Measurements from ENCODE around the gene COX19.

COX19 gene

DNA sequence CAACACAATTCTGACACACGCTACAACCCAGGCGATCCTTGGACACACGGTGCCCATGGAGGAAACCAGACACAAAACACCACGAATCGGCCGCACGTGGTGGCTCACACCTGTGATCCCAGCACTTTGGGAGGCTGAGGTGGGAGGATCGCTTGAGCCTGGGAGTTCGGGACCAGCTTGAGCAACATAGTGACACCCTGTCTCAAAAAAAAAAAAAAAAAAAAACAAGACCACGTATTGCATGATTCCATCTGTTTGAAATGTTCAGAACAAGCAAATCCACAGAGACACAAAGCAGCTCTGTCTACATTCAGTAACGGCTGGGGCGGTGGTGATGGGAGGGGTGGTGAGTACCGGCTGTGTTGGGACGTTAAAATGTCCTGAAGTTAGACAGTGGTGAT, 46.0 kb downstream of the COX19 start:
- Histone ChIP-seq H3K79me2 (ENCODE audit: low read length) (no peaks in the 10 kb centered on the region), H3K4me1 (ENCODE audit: low read length) (peaks cover 7% of the 10 kb centered on the region; the same call in 1 of the 2 replicates), H3K9me3 (replicated peaks; ENCODE audit: insufficient read depth, low read length) (no peaks in the 10 kb centered on the region), H3K27me3 (replicated peaks; ENCODE audit: insufficient read depth, low read length) (peaks cover 81% of the 10 kb centered on the region), H3K9ac (ENCODE audit: low read length) (no peak overlapping the region), H3K4me3 (ENCODE audit: low read length) (no peak overlapping the region), H3K9me2 (replicated peaks; ENCODE audit: insufficient read depth, low read length) (no peaks in the 10 kb centered on the region), H3K27ac (ENCODE audit: low read length) (no peak overlapping the region), H3K36me3 (replicated peaks; ENCODE audit: insufficient read depth, low read length) (no peaks in the 10 kb centered on the region), H3K4me2 (ENCODE audit: low read depth, low read length) (no peak overlapping the region), H3F3A (ENCODE audit: insufficient read depth, low read length) (no peaks in the 10 kb centered on the region), H2AFZ (ENCODE audit: low read length) (no peak overlapping the region), H4K20me1 (ENCODE audit: insufficient read depth, low read length) (no peaks in the 10 kb centered on the region)
- TF ChIP-seq, protein P1, sequence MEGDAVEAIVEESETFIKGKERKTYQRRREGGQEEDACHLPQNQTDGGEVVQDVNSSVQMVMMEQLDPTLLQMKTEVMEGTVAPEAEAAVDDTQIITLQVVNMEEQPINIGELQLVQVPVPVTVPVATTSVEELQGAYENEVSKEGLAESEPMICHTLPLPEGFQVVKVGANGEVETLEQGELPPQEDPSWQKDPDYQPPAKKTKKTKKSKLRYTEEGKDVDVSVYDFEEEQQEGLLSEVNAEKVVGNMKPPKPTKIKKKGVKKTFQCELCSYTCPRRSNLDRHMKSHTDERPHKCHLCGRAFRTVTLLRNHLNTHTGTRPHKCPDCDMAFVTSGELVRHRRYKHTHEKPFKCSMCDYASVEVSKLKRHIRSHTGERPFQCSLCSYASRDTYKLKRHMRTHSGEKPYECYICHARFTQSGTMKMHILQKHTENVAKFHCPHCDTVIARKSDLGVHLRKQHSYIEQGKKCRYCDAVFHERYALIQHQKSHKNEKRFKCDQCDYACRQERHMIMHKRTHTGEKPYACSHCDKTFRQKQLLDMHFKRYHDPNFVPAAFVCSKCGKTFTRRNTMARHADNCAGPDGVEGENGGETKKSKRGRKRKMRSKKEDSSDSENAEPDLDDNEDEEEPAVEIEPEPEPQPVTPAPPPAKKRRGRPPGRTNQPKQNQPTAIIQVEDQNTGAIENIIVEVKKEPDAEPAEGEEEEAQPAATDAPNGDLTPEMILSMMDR (IDR thresholded peaks at IDR 0.05; ENCODE audit: low read length): no peak
- no peak for TF ChIP-seq EZH2phosphoT487 (IDR thresholded peaks at IDR 0.05; ENCODE audit: low read length)
- no peak for TF ChIP-seq EZH2 (optimal IDR thresholded peaks at IDR 0.05; ENCODE audit: low read depth, low read length)
- no peak for DNase-seq

DNA sequence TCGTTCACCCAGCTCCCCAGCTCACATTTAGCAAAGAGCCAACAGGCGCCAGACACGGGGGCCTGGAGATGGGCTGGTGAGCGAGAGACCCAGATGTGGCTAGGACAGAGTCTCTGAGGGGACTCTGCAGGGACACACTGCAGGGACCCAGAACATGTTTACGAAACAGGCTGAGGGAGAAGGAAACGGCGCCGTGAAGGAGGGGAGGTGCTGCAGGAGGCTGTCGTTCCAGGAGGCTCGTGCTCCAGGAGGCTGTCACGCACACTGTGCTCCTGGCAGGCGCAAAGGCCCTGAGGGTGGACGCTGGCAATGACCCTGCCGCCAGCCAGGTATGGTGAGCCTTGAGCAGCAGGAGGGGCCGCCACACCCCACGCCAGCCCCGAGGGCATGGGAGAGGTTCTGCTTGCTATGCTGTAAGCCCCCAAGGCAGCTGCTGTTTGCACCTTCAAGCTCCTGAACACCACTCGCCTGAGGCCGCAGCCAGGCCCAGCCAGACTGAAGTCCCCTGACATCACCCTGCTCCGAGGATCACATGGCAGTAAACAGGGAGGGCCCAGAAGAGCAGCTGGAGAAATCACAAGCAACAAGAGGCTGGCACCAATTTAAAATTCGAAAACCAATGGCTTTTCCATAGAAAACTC, 48.2 kb downstream of the COX19 start:
- Histone ChIP-seq H3F3A (ENCODE audit: insufficient read depth, low read length) (peaks cover 5% of the 10 kb centered on the region; the same call in 1 of the 2 replicates), H3K4me3 (ENCODE audit: low read length) (no peak overlapping the region), H4K20me1 (ENCODE audit: insufficient read depth, low read length) (no peaks in the 10 kb centered on the region), H3K27me3 (replicated peaks; ENCODE audit: insufficient read depth, low read length) (peaks cover 77% of the 10 kb centered on the region), H3K79me2 (ENCODE audit: low read length) (no peaks in the 10 kb centered on the region), H3K9me3 (replicated peaks; ENCODE audit: insufficient read depth, low read length) (no peaks in the 10 kb centered on the region), H3K9ac (ENCODE audit: low read length) (no peak overlapping the region), H2AFZ (ENCODE audit: low read length) (no peak overlapping the region), H3K27ac (ENCODE audit: low read length) (no peak overlapping the region), H3K4me2 (ENCODE audit: low read depth, low read length) (no peak overlapping the region), H3K36me3 (replicated peaks; ENCODE audit: insufficient read depth, low read length) (no peaks in the 10 kb centered on the region), H3K4me1 (ENCODE audit: low read length) (peaks cover 19% of the 10 kb centered on the region), H3K9me2 (replicated peaks; ENCODE audit: insufficient read depth, low read length) (no peaks in the 10 kb centered on the region)
- TF ChIP-seq, protein P1 (IDR thresholded peaks at IDR 0.05; ENCODE audit: low read length): no peak
- TF ChIP-seq EZH2 (optimal IDR thresholded peaks at IDR 0.05; ENCODE audit: low read depth, low read length) (no peak), EZH2phosphoT487 (IDR thresholded peaks at IDR 0.05; ENCODE audit: low read length) (no peak)
- DNase-seq: no peak

DNA sequence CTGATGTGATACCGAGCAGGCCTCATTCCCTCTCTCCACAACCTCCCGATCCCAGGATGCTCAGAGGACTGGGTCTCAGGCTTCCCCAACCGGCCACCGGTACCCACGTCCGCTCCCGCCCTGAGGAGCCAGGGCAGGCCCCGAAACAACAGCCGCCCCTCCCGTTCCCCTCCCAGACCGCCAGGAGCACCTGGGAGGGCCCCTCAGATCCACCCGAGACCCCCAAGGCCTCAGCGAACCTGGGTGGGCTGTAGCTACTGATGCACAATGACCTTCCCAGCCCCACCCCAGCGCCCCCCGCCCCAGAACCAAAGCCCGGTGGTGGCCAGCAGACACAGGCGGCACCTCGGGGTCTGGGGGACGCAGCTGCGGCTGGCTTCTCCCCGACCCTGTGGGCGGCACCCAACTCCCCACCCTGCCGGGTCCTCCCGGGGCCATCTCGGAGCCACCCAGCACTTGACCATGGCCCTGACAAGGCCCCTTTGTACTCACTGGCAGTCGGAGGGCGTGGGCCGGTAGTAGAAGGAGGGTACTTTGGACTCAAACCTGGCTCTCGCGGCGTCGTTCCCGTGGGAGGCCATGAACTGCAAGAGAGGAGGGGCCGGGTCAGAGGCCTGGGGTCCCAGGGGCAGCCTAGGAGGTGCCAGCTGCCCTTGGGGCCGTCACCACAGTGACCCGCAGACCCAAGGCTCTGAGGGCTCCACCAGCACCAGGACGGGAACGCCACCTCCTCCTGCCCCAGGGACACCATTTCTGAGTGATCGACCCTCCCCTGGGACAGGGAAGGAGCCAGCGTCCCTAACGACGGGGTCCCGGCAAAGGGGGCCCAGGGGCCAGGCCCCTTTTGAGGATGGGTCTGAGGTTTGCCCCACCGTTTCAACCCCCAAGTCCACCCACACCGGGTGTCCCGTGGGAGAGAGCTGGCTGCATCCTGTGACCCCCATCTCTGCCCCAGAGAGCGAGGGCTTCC, 49.0 kb downstream of the COX19 start:
- H3K4me1 ChIP-seq (ENCODE audit: low read length): peaks cover 21% of the 10 kb centered on the region
- no peak overlapping the region for H3K4me3 ChIP-seq (ENCODE audit: low read length)
- peaks cover 5% of the 10 kb centered on the region; the same call in 1 of the 2 replicates for H3F3A ChIP-seq (ENCODE audit: insufficient read depth, low read length)
- H3K79me2 ChIP-seq (ENCODE audit: low read length): no peaks in the 10 kb centered on the region
- no peaks in the 10 kb centered on the region for H4K20me1 ChIP-seq (ENCODE audit: insufficient read depth, low read length)
- DNase-seq: no peak
- H3K4me2 ChIP-seq (ENCODE audit: low read depth, low read length): no peak overlapping the region
- no peak overlapping the region for H3K9ac ChIP-seq (ENCODE audit: low read length)
- H3K9me2 ChIP-seq (replicated peaks; ENCODE audit: insufficient read depth, low read length): no peaks in the 10 kb centered on the region
- peaks cover 77% of the 10 kb centered on the region for H3K27me3 ChIP-seq (replicated peaks; ENCODE audit: insufficient read depth, low read length)
- H2AFZ ChIP-seq (ENCODE audit: low read length): no peak overlapping the region
- TF ChIP-seq EZH2phosphoT487 (IDR thresholded peaks at IDR 0.05; ENCODE audit: low read length): no peak
- no peak for TF ChIP-seq EZH2 (optimal IDR thresholded peaks at IDR 0.05; ENCODE audit: low read depth, low read length)
- TF ChIP-seq, protein P1 (IDR thresholded peaks at IDR 0.05; ENCODE audit: low read length): no peak
- no peaks in the 10 kb centered on the region for H3K9me3 ChIP-seq (replicated peaks; ENCODE audit: insufficient read depth, low read length)
- H3K36me3 ChIP-seq (replicated peaks; ENCODE audit: insufficient read depth, low read length): no peaks in the 10 kb centered on the region
- H3K27ac ChIP-seq (ENCODE audit: low read length): no peak overlapping the region
